ENCODE results near the gene C1QC. TPM values are rescaled to one million over a fixed set of nuclear protein-coding genes. Genes with fewer than 3 reads are reported as not detected.
"Not testable (repeated sequence)": the region's sequence is repeated elsewhere in the genome, so short reads cannot be mapped to it uniquely, and the experiment has no call there.

C1QC gene
- total RNA-seq, 1 donor, result not detected

DNA sequence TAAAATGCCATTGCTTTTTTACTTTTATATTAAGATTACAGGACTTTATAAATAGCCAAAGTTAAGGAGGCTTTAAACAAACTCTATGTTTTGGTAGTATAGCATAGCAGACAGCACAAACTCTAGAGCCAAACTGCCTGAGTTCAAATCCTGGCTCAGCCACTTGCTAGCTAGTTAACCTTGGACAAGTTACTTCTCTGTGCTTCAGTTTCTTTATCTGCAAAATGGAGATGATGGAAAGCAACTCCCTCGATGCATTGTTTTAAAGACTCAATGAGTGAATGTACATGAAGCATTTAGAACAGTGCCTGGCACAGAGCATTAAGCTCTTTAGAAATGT is 30.9 kb downstream of the C1QC start:
- TF ChIP-seq, protein P1, sequence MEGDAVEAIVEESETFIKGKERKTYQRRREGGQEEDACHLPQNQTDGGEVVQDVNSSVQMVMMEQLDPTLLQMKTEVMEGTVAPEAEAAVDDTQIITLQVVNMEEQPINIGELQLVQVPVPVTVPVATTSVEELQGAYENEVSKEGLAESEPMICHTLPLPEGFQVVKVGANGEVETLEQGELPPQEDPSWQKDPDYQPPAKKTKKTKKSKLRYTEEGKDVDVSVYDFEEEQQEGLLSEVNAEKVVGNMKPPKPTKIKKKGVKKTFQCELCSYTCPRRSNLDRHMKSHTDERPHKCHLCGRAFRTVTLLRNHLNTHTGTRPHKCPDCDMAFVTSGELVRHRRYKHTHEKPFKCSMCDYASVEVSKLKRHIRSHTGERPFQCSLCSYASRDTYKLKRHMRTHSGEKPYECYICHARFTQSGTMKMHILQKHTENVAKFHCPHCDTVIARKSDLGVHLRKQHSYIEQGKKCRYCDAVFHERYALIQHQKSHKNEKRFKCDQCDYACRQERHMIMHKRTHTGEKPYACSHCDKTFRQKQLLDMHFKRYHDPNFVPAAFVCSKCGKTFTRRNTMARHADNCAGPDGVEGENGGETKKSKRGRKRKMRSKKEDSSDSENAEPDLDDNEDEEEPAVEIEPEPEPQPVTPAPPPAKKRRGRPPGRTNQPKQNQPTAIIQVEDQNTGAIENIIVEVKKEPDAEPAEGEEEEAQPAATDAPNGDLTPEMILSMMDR (IDR thresholded peaks at IDR 0.05; ENCODE audit: insufficient read depth, low read depth, low read length), result no peak
- no peak overlapping the region for H3K4me3 ChIP-seq (ENCODE audit: low read depth, low read length)
- DNase-seq (ENCODE audit: low read depth), result no peak

DNA sequence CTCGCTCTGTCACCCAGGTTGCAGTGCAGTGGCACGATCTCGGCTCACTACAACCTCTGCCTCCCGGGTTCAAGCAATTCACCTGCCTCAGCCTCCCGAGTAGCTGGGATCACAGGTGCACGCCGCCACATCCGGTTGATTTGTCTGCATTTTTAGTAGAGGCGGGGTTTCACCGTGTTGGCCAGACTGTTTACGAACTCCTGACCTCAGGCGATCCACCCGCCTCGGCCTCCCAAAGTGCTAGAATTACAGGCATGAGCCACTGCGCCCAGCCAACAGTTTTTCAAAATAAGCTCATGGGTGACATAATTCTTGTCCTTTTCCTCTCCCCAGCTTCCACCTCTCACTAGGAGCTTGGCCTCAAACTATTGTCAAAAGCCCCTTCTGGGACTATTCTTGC is 32.7 kb downstream of the C1QC start:
- DNase-seq (ENCODE audit: low read depth); H3K4me3 ChIP-seq (ENCODE audit: low read depth, low read length): not testable (repeated sequence)

- TF ChIP-seq, protein P1 (IDR thresholded peaks at IDR 0.05; ENCODE audit: insufficient read depth, low read depth, low read length), result no peak
- DNase-seq (ENCODE audit: low read depth), result no peak
Measured at GRCh38 chr1:22676916-22677583, 33.6 kb downstream of the C1QC start.

DNA sequence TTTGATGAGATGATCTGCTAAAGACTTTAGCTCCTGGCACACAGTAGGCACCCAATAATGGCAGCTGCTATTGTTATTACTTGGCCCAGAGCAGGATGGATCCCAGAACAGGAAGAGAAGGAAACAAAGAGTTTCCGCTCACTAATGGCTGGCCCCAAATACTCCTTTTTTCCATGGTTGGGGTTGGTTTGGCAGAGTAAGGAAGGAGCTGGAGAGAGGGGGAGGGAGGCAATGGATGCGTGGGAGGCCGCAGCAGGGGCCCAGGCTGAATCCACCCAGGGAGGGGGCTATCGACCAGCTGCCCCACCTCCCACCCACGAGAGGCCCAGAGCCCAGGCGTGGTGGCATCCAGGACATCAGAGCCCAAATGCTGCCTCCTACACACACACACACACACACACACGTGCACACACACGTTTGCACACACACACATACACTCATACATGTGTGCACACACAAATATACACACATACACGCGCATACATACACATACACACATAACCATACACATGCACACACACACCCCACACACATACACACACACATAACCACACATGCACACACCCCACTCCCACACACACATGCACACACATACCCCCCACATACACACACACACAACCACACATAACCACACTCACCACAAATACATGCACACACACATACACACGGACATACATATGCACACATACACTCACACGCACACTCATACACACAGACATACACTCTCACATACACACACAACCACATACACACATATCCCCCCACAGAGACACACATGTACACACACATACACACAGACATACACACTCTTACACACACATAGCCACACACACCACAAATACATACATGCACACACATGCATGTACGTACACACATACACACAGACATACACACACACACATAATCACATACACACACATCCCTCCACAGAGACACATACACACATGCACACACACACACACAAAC is 34.8 kb downstream of the C1QC start:
- no peak overlapping the region for H3K4me3 ChIP-seq (ENCODE audit: low read depth, low read length)
- TF ChIP-seq, protein P1 (IDR thresholded peaks at IDR 0.05; ENCODE audit: insufficient read depth, low read depth, low read length), result no peak
- no peak for DNase-seq (ENCODE audit: low read depth)

More at GRCh38 chr1:22676916-22677583, 33.6 kb downstream of the C1QC start:
- H3K4me3 ChIP-seq (ENCODE audit: low read depth, low read length), result no peak overlapping the region

DNA sequence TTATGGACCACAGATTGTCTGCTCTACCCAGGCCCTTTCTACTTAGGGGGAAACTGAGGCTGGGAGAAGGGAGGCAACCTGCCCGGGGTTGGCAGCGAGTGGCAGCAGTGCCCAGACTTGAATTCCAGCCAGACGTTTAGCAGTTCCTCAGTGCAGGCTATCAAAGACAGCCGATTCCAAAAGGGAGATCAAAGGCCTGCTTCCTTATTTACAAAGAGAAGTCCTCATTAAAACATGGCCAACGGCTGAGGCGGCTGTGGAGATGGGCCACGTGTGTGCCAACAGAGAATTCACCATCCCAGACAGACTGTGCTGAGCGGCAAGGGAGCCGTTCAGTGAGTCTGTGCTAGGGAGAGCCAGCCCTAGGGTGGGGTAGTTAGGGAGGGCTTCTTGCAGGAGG is 37.3 kb downstream of the C1QC start:
- no peak overlapping the region for H3K4me3 ChIP-seq (ENCODE audit: low read depth, low read length)
- no peak for DNase-seq (ENCODE audit: low read depth)
- TF ChIP-seq, protein P1 (IDR thresholded peaks at IDR 0.05; ENCODE audit: insufficient read depth, low read depth, low read length), result no peak

- H3K4me3 ChIP-seq (ENCODE audit: low read depth, low read length), result no peak overlapping the region
- TF ChIP-seq, protein P1 (IDR thresholded peaks at IDR 0.05; ENCODE audit: insufficient read depth, low read depth, low read length), result no peak
- no peak for DNase-seq (ENCODE audit: low read depth)
Measured at GRCh38 chr1:22681556-22682276, 38.3 kb downstream of the C1QC start.

GRCh38 chr1:22683547-22683946 is 40.1 kb downstream of the C1QC start:
- DNase-seq (ENCODE audit: low read depth), result no peak
- TF ChIP-seq, protein P1 (IDR thresholded peaks at IDR 0.05; ENCODE audit: insufficient read depth, low read depth, low read length), result no peak
- H3K4me3 ChIP-seq (ENCODE audit: low read depth, low read length), result no peak overlapping the region
